Stimulated activated CD8-positive, alpha-beta memory T cell treated with anti-CD3 and anti-CD28 coated beads, Interleukin-7, amount 100 ng/mL, for 48 hours (primary cell): ENCODE data around the gene GOLGA6L1.
"Not testable (repeated sequence)": the region's sequence is repeated elsewhere in the genome, so short reads cannot be mapped to it uniquely, and the experiment has no call there.

Experiments
- DNase-seq, 2 donors: peaks; one replicate each; pipeline ENCODE4 v3.0.0-alpha.2; 2020; ENCODE audit warnings: low read depth in 1 of 2; ENCODE audit errors: extremely low read depth in 1 of 2

GOLGA6L1 gene, protein sequence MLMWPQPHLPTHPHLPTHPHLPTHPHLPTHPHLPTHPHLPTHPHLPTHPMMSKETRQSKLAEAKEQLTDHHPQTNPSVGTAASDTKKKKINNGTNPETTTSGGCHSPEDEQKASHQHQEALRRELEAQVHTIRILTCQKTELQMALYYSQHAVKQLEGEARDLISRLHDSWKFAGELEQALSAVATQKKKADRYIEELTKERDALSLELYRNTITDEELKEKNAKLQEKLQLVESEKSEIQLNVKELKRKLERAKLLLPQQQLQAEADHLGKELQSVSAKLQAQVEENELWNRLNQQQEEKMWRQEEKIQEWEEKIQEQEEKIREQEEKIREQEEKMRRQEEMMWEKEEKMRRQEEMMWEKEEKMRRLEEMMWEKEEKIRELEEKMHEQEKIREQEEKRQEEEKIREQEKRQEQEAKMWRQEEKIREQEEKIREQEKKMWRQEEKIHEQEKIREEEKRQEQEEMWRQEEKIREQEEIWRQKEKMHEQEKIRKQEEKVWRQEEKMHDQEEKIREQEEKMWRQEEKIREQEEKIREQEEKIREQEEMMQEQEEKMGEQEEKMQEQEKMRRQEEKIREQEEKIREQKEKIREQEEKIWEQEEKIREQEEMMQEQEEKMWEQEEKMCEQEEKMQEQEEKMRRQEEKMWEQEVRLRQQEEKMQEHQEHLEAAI

GRCh38 chr15:23136722-23137121, at the start of gene GOLGA6L1:
Gene GOLGA6L1, minus strand, starts transcription at chr15:23136822. Its CDS starts 91 bp downstream, at chr15:23136731.
- not testable (repeated sequence) for DNase-seq

DNA sequence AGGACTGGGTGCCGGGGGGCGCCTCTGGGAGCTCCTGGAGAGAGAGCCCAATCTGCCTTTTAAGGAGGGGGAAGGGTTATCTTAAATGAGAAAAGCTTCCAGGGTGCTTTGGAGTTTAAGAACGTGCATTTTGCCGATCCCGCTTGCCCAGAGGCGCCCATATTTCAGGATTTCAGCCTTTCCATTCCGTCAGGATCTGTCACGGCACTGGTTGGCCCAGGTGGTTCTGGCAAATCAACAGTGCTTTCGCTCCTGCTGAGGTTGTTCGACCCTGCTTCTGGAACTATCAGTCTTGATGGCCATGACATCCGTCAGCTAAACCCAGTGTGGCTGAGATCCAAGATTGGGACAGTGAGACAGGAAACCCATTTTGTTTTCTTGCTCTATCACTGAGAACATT, 44.6 kb upstream of the GOLGA6L1 start:
- DNase-seq, result not testable (repeated sequence)

DNA sequence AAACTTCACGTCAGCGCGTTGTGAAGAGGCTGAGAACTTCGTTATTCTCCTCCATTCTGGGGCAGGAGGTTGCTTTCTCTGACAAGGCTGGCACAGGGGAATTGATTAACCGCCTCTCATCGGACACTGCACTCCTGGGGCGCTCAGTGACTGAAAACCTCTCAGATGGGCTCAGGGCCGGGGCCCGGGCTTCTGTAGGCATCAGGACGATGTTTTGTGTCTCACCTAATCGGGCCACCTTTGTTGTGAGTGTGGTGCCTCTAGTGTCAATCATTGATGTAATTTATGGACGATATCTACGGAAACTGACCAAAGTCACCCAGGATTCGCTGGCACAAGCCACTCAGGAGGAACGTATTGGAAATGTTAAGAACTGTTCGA, 43.9 kb upstream of the GOLGA6L1 start:
- not testable (repeated sequence) for DNase-seq

GRCh38 chr15:23179768-23180546, 43.3 kb upstream of the GOLGA6L1 start:
- DNase-seq, result not testable (repeated sequence)

- DNase-seq, result not testable (repeated sequence)
Observed at GRCh38 chr15:23176683-23177082, 40.1 kb upstream of the GOLGA6L1 start.

GRCh38 chr15:23175606-23176005, 39.0 kb upstream of the GOLGA6L1 start:
- not testable (repeated sequence) for DNase-seq

DNA sequence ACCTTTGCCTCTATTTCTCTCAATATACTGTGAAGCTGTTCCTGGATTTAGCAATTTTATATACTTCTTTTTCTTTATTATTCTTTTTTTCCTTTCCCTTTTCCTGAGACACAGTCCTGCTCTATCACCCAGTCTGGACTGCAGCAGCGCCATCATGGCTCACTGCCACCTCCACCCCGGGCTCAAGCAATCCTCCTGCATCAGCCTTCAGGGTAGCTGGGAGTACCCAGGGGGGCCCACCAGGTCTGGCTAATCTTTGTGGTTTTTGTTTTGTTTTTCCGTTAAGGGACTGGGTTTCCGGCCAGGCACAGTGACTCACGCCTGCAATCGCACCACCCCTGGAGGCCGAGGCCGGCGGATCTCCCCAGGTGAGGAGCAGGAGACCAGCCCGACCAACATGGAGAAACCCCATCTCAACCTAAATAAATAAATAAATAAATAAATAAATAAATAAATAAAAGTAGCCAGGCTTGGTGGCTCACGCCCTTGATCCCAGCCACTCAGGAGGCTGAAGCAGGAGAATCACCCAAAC, 38.1 kb upstream of the GOLGA6L1 start:
- DNase-seq, result not testable (repeated sequence)

- DNase-seq, result not testable (repeated sequence)
Observed at GRCh38 chr15:23132787-23133186, 3.8 kb downstream of the GOLGA6L1 start.

- no peak for DNase-seq
Observed at GRCh38 chr15:23118208-23118607, 18.4 kb downstream of the GOLGA6L1 start.

DNA sequence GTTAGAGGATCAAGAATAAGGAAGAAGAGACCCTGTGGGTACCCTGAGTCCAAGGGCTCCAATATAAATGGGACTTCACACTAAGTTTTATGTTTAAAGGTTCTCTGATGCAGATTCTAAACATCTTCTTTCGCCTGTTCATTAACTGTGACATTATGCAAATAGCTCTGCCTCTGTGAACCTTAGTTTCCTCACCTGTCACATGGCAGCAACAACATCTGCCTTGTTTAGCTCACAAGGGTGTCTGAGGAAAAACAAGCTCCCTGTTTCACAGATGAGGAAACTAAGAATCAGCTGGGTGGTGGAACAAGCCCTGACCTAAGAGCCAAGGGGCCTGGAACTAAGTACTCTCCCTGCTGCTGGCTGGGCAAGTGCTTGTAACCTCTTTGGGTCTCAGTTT, 40.8 kb downstream of the GOLGA6L1 start:
- no peak for DNase-seq

- no peak for DNase-seq
Observed at GRCh38 chr15:23083115-23083514, 53.5 kb downstream of the GOLGA6L1 start.

- DNase-seq, result not testable (repeated sequence)
Observed at GRCh38 chr15:23081996-23082737, 54.5 kb downstream of the GOLGA6L1 start.

DNA sequence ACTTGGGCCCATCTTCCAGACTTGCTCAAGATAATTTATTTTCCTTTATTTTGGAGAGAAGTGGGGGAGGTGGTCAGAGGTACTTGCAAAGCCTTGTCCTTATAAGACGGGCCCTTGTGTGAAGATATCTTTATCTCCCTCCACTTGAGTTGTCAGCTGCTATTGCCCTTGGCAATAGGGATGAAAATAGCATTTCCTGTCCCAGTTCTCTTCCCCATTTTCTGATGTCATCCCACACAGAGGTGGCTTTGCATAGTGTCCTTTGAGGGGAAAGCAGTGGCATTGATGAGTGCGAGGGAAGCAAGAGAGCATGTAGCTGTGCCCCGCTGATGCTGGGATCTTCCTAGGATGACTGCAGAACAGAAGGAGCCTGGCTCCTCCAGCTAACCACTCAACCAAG, 55.4 kb downstream of the GOLGA6L1 start:
- no peak for DNase-seq

DNA sequence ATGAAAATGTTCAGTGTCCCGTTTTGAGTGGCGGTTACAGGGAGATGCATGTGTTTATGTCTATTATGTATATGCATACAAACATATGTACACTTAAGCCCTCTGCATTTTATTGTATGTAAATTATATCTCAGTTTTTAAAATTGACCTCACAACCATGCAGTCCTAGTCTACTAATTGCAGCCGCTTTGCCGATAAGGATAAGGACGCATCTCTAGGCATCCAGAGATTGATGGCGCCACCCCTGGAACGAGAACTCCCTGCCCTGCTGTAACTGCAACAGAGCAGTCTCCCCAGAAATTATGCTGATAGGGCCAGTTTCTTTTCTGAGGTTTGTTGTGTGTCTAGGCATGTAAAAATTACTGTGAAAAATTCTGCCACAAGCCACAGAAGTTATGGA, 56.9 kb downstream of the GOLGA6L1 start:
- no peak for DNase-seq
